22Rv1 (cell line): ENCODE measurements around the gene DNAJC19.

Experiments used
- CTCF ChIP-seq: fragments of 450-650 bp; IDR thresholded peaks from 2 replicates; pipeline ENCODE4 v1.5.1; 2017; ENCODE audit warnings: mild to moderate bottlenecking
- ZFX ChIP-seq: fragments of 450-650 bp; IDR thresholded peaks from 2 replicates; pipeline ENCODE4 v1.6.1; 2017; ENCODE audit warnings: antibody characterized with exemption, borderline replicate concordance

DNA sequence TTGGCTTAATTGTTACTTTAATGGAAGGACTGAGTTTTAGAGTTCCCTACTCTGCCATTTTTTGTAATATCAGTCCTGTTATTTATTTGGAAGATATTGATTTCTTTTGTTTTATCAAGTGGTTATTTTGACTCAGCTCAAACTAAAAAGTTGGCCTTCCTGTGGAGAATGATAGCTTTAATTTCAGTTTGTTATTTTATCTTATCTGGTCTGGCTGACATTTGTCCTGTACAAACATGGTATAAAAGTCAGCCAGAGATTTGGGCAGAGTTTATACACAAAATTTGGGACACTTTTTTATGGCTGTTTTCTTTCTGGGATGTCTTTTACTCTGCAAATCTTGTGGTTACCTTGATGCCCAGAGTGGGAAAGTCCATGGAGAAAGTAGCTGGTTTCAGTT, 41.4 kb upstream of the DNAJC19 start:
- no peak for TF ChIP-seq CTCF
- TF ChIP-seq ZFX = no peak
